K562 (cell line): ENCODE measurements around the gene SH2D3A. TPM values are rescaled to one million over a fixed set of nuclear protein-coding genes. Genes with fewer than 3 reads are reported as not detected.
A peak's percentile ranks its signal among the peaks of the same experiment; 100 is the strongest.

Source experiments
- EGR1 ChIP-seq: fragments of 450-650 bp; conservative IDR thresholded peaks from 2 replicates; pipeline ENCODE4 v1.6.1; 2017; ENCODE audit warnings: mild to moderate bottlenecking
- EP400 ChIP-seq: fragments of 450-650 bp; IDR thresholded peaks from 2 replicates; pipeline ENCODE4 v1.6.1; 2017; ENCODE audit warnings: antibody characterized with exemption, mild to moderate bottlenecking, moderate library complexity
- FOXJ2 ChIP-seq: fragments of 200-800 bp; sonication (Bioruptor generic); IDR thresholded peaks from 2 replicates; pipeline ENCODE4 v1.6.1; 2016; ENCODE audit warnings: missing genetic modification characterization, missing compliant biosample characterization
- GATAD2A ChIP-seq: fragments of 450-650 bp; IDR thresholded peaks from 2 replicates; pipeline ENCODE4 v1.6.1; 2017
- HMG20A ChIP-seq: fragments of 450-650 bp; formaldehyde crosslinking; conservative IDR thresholded peaks from 2 replicates; pipeline ENCODE4 v1.4.0; 2020; ENCODE audit warnings: mild to moderate bottlenecking, mixed read lengths
- NCOR1 ChIP-seq: fragments of 450-650 bp; IDR thresholded peaks from 2 replicates; pipeline ENCODE4 v1.6.1; 2016; ENCODE audit warnings: mild to moderate bottlenecking, moderate library complexity
- PCBP1 ChIP-seq: fragments of 200-400 bp; formaldehyde crosslinking; IDR thresholded peaks from 2 replicates; pipeline ENCODE4 v1.6.1; 2018; ENCODE audit warnings: mild to moderate bottlenecking, low read depth, low read length; ENCODE audit not compliant: poor library complexity, severe bottlenecking
- PHB ChIP-seq: fragments of 250-450 bp; sonication (Bioruptor Pico); IDR thresholded peaks from 2 replicates; pipeline ENCODE4 v1.5.0; 2021
- RAD51 ChIP-seq: fragments of 450-650 bp; IDR thresholded peaks from 2 replicates; pipeline ENCODE4 v1.7.1; 2016; ENCODE audit warnings: low read depth, mild to moderate bottlenecking, borderline replicate concordance
- RBFOX2 ChIP-seq: fragments of 200-400 bp; formaldehyde crosslinking; IDR thresholded peaks from 2 replicates; pipeline ENCODE4 v1.6.1; 2017; ENCODE audit warnings: low read depth, mild to moderate bottlenecking, low read length, moderate library complexity
- RUNX1 ChIP-seq: sonication (generic); IDR thresholded peaks from 2 replicates; pipeline ENCODE4 v1.6.1; 2016; ENCODE audit warnings: antibody characterized with exemption, low read depth
- ZBTB17 ChIP-seq: fragments of 450-650 bp; formaldehyde crosslinking; IDR thresholded peaks from 2 replicates; pipeline ENCODE4 v1.4.0; 2020; ENCODE audit warnings: mild to moderate bottlenecking
- ZNF75A ChIP-seq: fragments of 450-650 bp; formaldehyde crosslinking; IDR thresholded peaks from 2 replicates; pipeline ENCODE4 v1.4.0; 2020; ENCODE audit warnings: mild to moderate bottlenecking
- polyA plus RNA-seq, 8 experiments: library from polyadenylated mRNA; depleted of rRNA in 4 of 8; stranded (reverse) in 5 of 8; unstranded in 3 of 8; fragments of >200 nt; fragmentation: Nextera tagmentation in 2 of 8; fragmentation: Illumina TruSeq in 1 of 8; extraction: Ambion mirVana in 2 of 8; extraction: Trizol in 1 of 8; gene quantifications; 2 replicates each; pipeline versions ENCODE4 v1.2.1 to v1.2.3, GENCODE V29; 2011 to 2014; ENCODE audit warnings: inconsistent platforms in 1 of 8, missing spikeins in 1 of 8
- total RNA-seq, 7 experiments: library from RNA; depleted of rRNA in 6 of 7; stranded (reverse); fragments of >200 nt in 6 of 7; fragmentation: Illumina TruSeq in 2 of 7; extraction: Trizol in 2 of 7; gene quantifications; 2 replicates each; pipeline versions ENCODE4 v1.2.1 to v1.2.3, GENCODE V29; 2011 to 2021; ENCODE audit warnings: low replicate concordance in 1 of 7
- TF ChIP-seq, protein P1 (sequence below): sonication (generic); formaldehyde crosslinking; IDR thresholded peaks from 2 replicates; pipeline ENCODE4 v1.8.0; 2023; ENCODE audit warnings: missing genetic modification reagents, mild to moderate bottlenecking, borderline replicate concordance
- TF ChIP-seq, protein P2 (sequence below): sonication (generic); formaldehyde crosslinking; IDR thresholded peaks from 2 replicates; pipeline ENCODE4 v1.8.0; 2022; ENCODE audit warnings: mild to moderate bottlenecking, missing genetic modification reagents
- TF ChIP-seq, protein P3 (sequence below): fragments of 200-800 bp; sonication (Bioruptor generic); IDR thresholded peaks from 2 replicates; pipeline ENCODE4 v1.6.1; 2017; ENCODE audit warnings: missing genetic modification characterization, missing compliant biosample characterization
- TF ChIP-seq, protein P4 (sequence below): sonication (generic); formaldehyde crosslinking; IDR thresholded peaks from 2 replicates; pipeline ENCODE4 v1.8.0; 2022; ENCODE audit warnings: missing genetic modification reagents, mild to moderate bottlenecking, borderline replicate concordance

Gene SH2D3A
- total and polyA plus RNA-seq, 9 of the 15 experiments (the other 6 are each of a cell fraction or from before 2014, with no cell fraction given), result 0.75 to 26.3 (median 8.9) TPM

DNA sequence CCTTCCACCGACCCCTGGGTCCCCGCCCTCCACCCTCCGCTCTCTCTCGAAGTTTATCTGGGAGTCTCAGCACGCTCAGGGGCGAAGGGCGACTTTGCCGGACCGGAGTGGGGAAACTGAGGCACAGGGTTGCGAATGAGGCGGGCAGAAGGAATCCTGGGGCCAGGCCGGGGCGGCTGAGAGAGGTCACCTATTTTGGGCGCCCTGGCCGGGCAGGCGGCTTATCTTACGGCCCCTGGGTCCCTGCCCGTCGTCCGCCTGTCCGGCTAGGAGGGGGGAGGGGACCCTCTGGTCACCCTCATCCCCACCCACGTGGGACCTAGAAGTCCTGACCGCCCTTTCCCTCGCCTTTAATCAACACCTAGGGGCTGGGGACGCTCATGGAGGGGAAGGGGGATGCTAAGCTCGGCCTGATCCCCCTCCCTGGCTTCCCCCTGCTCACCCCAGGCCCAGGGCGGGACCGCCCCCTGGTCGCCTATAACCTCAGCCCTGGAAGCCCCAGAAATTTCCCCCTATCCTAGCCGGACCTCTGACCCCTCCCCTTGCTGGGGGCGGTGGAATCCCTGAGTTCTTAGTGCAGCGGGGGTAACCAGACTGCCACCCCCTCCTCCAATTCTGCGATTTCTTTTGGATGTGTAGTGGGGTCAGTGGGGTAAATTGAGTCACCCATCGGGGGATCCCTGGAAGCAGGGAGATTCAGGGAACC is 27.2 kb downstream of the SH2D3A start (continued):
- TF ChIP-seq, protein P1, sequence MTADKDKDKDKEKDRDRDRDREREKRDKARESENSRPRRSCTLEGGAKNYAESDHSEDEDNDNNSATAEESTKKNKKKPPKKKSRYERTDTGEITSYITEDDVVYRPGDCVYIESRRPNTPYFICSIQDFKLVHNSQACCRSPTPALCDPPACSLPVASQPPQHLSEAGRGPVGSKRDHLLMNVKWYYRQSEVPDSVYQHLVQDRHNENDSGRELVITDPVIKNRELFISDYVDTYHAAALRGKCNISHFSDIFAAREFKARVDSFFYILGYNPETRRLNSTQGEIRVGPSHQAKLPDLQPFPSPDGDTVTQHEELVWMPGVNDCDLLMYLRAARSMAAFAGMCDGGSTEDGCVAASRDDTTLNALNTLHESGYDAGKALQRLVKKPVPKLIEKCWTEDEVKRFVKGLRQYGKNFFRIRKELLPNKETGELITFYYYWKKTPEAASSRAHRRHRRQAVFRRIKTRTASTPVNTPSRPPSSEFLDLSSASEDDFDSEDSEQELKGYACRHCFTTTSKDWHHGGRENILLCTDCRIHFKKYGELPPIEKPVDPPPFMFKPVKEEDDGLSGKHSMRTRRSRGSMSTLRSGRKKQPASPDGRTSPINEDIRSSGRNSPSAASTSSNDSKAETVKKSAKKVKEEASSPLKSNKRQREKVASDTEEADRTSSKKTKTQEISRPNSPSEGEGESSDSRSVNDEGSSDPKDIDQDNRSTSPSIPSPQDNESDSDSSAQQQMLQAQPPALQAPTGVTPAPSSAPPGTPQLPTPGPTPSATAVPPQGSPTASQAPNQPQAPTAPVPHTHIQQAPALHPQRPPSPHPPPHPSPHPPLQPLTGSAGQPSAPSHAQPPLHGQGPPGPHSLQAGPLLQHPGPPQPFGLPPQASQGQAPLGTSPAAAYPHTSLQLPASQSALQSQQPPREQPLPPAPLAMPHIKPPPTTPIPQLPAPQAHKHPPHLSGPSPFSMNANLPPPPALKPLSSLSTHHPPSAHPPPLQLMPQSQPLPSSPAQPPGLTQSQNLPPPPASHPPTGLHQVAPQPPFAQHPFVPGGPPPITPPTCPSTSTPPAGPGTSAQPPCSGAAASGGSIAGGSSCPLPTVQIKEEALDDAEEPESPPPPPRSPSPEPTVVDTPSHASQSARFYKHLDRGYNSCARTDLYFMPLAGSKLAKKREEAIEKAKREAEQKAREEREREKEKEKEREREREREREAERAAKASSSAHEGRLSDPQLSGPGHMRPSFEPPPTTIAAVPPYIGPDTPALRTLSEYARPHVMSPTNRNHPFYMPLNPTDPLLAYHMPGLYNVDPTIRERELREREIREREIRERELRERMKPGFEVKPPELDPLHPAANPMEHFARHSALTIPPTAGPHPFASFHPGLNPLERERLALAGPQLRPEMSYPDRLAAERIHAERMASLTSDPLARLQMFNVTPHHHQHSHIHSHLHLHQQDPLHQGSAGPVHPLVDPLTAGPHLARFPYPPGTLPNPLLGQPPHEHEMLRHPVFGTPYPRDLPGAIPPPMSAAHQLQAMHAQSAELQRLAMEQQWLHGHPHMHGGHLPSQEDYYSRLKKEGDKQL, result no peak
- TF ChIP-seq PCBP1 (peak; percentile 63), ZNF75A (CRISPR knock-in tag) (no peak), FOXJ2 (tag) (no peak), GATAD2A (peak; percentile 90; the same call in 1 of the 2 replicates), HMG20A (no peak), NCOR1 (peak; percentile 46; the same call in 1 of the 2 replicates), RAD51 (peak; percentile 19; the same call in 1 of the 2 replicates), RBFOX2 (peak; percentile 65), EGR1 (peak; percentile 52), EP400 (peak; percentile 72), ZBTB17 (CRISPR knock-in tag) (peak; percentile 72), PHB (CRISPR knock-in tag) (no peak), RUNX1 (no peak)
- TF ChIP-seq, protein P2, sequence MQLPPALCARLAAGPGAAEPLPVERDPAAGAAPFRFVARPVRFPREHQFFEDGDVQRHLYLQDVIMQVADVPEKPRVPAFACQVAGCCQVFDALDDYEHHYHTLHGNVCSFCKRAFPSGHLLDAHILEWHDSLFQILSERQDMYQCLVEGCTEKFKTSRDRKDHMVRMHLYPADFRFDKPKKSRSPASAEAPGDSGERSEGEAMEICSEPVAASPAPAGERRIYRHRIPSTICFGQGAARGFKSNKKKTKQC, result no peak
- TF ChIP-seq, protein P3, sequence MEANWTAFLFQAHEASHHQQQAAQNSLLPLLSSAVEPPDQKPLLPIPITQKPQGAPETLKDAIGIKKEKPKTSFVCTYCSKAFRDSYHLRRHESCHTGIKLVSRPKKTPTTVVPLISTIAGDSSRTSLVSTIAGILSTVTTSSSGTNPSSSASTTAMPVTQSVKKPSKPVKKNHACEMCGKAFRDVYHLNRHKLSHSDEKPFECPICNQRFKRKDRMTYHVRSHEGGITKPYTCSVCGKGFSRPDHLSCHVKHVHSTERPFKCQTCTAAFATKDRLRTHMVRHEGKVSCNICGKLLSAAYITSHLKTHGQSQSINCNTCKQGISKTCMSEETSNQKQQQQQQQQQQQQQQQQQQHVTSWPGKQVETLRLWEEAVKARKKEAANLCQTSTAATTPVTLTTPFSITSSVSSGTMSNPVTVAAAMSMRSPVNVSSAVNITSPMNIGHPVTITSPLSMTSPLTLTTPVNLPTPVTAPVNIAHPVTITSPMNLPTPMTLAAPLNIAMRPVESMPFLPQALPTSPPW, result peak; percentile 66
- TF ChIP-seq, protein P4, sequence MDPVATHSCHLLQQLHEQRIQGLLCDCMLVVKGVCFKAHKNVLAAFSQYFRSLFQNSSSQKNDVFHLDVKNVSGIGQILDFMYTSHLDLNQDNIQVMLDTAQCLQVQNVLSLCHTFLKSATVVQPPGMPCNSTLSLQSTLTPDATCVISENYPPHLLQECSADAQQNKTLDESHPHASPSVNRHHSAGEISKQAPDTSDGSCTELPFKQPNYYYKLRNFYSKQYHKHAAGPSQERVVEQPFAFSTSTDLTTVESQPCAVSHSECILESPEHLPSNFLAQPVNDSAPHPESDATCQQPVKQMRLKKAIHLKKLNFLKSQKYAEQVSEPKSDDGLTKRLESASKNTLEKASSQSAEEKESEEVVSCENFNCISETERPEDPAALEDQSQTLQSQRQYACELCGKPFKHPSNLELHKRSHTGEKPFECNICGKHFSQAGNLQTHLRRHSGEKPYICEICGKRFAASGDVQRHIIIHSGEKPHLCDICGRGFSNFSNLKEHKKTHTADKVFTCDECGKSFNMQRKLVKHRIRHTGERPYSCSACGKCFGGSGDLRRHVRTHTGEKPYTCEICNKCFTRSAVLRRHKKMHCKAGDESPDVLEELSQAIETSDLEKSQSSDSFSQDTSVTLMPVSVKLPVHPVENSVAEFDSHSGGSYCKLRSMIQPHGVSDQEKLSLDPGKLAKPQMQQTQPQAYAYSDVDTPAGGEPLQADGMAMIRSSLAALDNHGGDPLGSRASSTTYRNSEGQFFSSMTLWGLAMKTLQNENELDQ, result no peak
